ENCODE measurements around the gene XCL1.
"Not testable (repeated sequence)": the region's sequence is repeated elsewhere in the genome, so short reads cannot be mapped to it uniquely, and the experiment has no call there.

The XCL1 gene

GRCh38 chr1:168576245-168576688 lies at the start of gene XCL1:
XCL1 (plus strand) TSS chr1:168576605; CDS start chr1:168576638, 33 bp downstream.
- POLR2A ChIA-PET; CTCF ChIA-PET; DNase-seq (ENCODE audit: extremely low spot score): not testable (repeated sequence)

- TF ChIP-seq ZNF384 (IDR thresholded peaks at IDR 0.05) (no peak), FOXA1 (IDR thresholded peaks at IDR 0.05) (no peak), ARNT (IDR thresholded peaks at IDR 0.05) (no peak), BHLHE40 (IDR thresholded peaks at IDR 0.05; ENCODE audit: borderline replicate concordance) (no peak), PKNOX1 (IDR thresholded peaks at IDR 0.05) (no peak), HDGF (IDR thresholded peaks at IDR 0.05; ENCODE audit: borderline replicate concordance) (no peak), SUZ12 (IDR thresholded peaks at IDR 0.05) (no peak), TARDBP (IDR thresholded peaks at IDR 0.05) (no peak), ELF4 (IDR thresholded peaks at IDR 0.05) (no peak), CTBP1 (IDR thresholded peaks at IDR 0.05; ENCODE audit: borderline replicate concordance) (no peak)
- DNase-seq (ENCODE audit: extremely low spot score): no peak
- ChIA-PET CTCF (no interaction called here), POLR2A (no interaction called here)
Measured at GRCh38 chr1:168529518-168529917, 46.9 kb upstream of the XCL1 start.

- no peak for TF ChIP-seq ELF4 (IDR thresholded peaks at IDR 0.05)
- no peak for TF ChIP-seq ARNT (IDR thresholded peaks at IDR 0.05)
- TF ChIP-seq HDGF (IDR thresholded peaks at IDR 0.05; ENCODE audit: borderline replicate concordance): no peak
- no peak for TF ChIP-seq PKNOX1 (IDR thresholded peaks at IDR 0.05)
- TF ChIP-seq FOXM1 (IDR thresholded peaks at IDR 0.05; ENCODE audit: borderline replicate concordance): no peak
- no peak for TF ChIP-seq TARDBP (IDR thresholded peaks at IDR 0.05)
- TF ChIP-seq ZNF384 (IDR thresholded peaks at IDR 0.05): no peak
- no peak for TF ChIP-seq SUZ12 (IDR thresholded peaks at IDR 0.05)
- no peak for TF ChIP-seq FOXK2 (IDR thresholded peaks at IDR 0.05)
- no peak for TF ChIP-seq L3MBTL2 (conservative IDR thresholded peaks at IDR 0.05)
- no peak for TF ChIP-seq SP1 (IDR thresholded peaks at IDR 0.05)
- no peak for TF ChIP-seq NFRKB (IDR thresholded peaks at IDR 0.05)
- TF ChIP-seq CTBP1 (IDR thresholded peaks at IDR 0.05; ENCODE audit: borderline replicate concordance): no peak
- TF ChIP-seq LEF1 (IDR thresholded peaks at IDR 0.05; ENCODE audit: borderline replicate concordance): no peak
- no peak for TF ChIP-seq FOXA1 (IDR thresholded peaks at IDR 0.05)
- no peak for TF ChIP-seq BHLHE40 (IDR thresholded peaks at IDR 0.05; ENCODE audit: borderline replicate concordance)
- ChIA-PET CTCF (no interaction called here), POLR2A (no interaction called here)
- no peak for DNase-seq (ENCODE audit: extremely low spot score)
Measured at GRCh38 chr1:168531615-168532345, 44.6 kb upstream of the XCL1 start.

GRCh38 chr1:168535536-168535935 lies 40.9 kb upstream of the XCL1 start:
- ChIA-PET POLR2A (no interaction called here), CTCF (no interaction called here)
- DNase-seq (ENCODE audit: extremely low spot score): no peak
- TF ChIP-seq FOXA1 (IDR thresholded peaks at IDR 0.05) (no peak), SUZ12 (IDR thresholded peaks at IDR 0.05) (no peak), CTBP1 (IDR thresholded peaks at IDR 0.05; ENCODE audit: borderline replicate concordance) (no peak), BHLHE40 (IDR thresholded peaks at IDR 0.05; ENCODE audit: borderline replicate concordance) (no peak), L3MBTL2 (conservative IDR thresholded peaks at IDR 0.05) (no peak), SP1 (IDR thresholded peaks at IDR 0.05) (no peak), FOXM1 (IDR thresholded peaks at IDR 0.05; ENCODE audit: borderline replicate concordance) (no peak), PKNOX1 (IDR thresholded peaks at IDR 0.05) (no peak), ARNT (IDR thresholded peaks at IDR 0.05) (no peak), HDGF (IDR thresholded peaks at IDR 0.05; ENCODE audit: borderline replicate concordance) (no peak), FOXK2 (IDR thresholded peaks at IDR 0.05) (no peak)

- CTCF ChIA-PET: not testable (repeated sequence)
Measured at GRCh38 chr1:168540798-168541197, 35.6 kb upstream of the XCL1 start.

GRCh38 chr1:168542978-168543377 lies 33.4 kb upstream of the XCL1 start:
- DNase-seq (ENCODE audit: extremely low spot score); CTCF ChIA-PET; POLR2A ChIA-PET: not testable (repeated sequence)

More at GRCh38 chr1:168540798-168541197, 35.6 kb upstream of the XCL1 start:
- POLR2A ChIA-PET; DNase-seq (ENCODE audit: extremely low spot score): not testable (repeated sequence)

GRCh38 chr1:168543840-168544498 lies 32.4 kb upstream of the XCL1 start, which contains the start of gene XCL2:
XCL2 (minus strand) TSS chr1:168543997; CDS start chr1:168543964, 33 bp downstream.
- DNase-seq (ENCODE audit: extremely low spot score); CTCF ChIA-PET; POLR2A ChIA-PET: not testable (repeated sequence)

- POLR2A ChIA-PET; CTCF ChIA-PET; DNase-seq (ENCODE audit: extremely low spot score): not testable (repeated sequence)
Measured at GRCh38 chr1:168545678-168546552, 30.5 kb upstream of the XCL1 start.

- POLR2A ChIA-PET; CTCF ChIA-PET; DNase-seq (ENCODE audit: extremely low spot score): not testable (repeated sequence)
Measured at GRCh38 chr1:168546553-168546895, 29.9 kb upstream of the XCL1 start.

All from HEK293T (cell line).